Measurements from ENCODE around the gene ITGAD.

The ITGAD gene

DNA sequence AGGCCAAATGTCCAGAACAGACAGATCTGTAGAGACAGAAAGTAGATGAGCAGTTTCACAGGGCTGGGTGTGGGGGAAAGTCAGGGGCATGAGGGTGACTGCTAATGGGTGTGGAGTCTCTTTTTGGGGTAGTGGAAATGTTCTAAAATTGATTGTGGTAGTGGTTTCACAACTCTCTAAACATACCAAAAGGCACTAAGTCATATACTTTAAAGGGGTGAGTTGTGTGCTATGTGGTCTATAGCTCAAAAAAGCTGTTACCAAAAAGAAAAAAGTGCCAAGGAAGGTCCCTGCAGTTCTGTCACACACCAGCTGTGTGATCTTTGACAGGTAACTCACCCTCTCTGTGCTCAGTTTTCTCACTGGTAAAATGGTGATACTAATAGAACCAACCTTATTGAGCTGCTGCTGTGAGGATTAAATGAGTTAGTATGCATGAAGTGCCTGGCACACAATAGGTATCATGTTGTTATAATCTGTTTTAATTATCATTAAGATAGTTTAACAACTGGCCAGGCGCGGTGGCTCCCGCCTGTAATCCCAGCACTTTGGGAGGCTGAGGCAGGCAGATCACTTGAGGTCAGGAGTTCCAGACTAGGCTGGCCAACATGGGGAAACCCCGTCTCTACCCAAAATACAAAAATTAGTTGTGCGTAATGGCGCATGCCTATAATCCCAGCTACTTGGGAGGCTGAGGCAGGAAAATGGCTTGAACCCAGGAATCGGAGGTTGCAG, 27.8 kb upstream of the ITGAD start:
- DNase-seq (ENCODE audit: low spot score), result no peak

DNA sequence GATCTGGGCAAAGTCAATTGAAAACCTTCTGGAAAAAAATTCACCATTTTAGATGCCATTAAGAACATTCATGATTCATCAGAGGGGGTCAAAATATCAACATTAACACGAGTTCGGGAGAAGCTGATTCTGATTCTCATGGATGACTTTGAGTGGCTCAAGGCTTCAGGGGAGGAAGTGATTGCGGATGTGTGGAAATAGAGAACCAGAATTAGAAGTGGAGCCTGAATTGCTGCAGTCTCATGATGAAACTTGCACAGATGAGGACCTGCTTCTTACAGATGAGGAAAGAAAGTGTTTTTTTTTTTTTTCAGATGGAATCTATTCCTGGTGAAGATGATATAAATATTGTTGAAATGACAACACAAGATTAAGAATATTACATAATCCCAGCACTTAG, 25.3 kb upstream of the ITGAD start:
- DNase-seq (ENCODE audit: low spot score), result no peak

DNA sequence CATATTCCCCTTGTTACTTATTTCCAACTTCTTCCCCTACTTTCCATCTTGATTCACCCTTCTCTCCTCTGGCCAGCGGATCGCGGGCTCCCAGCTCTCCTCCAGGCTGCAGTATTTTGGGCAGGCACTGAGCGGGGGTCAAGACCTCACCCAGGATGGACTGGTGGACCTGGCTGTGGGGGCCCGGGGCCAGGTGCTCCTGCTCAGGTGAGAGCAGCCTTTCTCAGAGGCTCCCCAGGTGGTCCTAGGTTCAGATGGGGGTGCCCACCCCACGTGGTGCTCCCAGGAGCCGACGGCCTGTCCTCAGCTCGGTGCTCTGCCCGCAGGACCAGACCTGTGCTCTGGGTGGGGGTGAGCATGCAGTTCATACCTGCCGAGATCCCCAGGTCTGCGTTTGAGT, 22.1 kb upstream of the ITGAD start:
- no peak for DNase-seq (ENCODE audit: low spot score)

DNA sequence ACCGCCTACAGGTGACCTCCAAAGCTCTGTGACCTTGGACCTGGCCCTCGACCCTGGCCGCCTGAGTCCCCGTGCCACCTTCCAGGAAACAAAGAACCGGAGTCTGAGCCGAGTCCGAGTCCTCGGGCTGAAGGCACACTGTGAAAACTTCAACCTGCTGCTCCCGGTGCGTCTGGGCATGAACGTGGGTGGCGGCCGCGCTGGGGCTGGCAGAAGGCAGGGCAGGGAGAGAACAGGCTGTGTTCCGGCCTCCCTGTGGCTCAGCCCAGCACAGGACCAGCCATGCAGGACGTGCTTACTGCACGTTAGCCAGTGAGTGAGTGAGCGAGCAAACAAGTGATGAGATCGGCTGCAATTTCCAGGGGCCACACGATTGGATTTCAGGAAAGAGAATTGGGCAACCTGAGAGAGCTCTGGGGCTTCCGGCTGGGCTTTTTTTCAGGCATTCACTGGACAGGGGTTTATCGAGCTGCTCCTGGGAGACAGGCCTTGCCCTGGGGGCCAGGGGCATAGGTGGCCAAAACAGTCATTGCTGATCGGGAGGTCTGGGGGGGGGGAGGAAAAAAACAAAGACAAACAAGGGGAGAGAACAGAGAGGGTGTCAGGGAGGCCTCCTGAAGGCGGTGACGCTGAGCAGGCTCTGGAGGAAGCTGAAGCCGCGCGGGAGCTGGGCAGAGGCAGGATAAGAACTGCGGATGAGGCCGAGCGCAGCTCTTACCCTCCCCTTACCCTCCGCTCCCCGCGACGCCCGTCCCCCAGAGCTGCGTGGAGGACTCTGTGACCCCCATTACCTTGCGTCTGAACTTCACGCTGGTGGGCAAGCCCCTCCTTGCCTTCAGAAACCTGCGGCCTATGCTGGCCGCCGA, 21.3 kb upstream of the ITGAD start:
- DNase-seq (ENCODE audit: low spot score), result peak; percentile 41

DNA sequence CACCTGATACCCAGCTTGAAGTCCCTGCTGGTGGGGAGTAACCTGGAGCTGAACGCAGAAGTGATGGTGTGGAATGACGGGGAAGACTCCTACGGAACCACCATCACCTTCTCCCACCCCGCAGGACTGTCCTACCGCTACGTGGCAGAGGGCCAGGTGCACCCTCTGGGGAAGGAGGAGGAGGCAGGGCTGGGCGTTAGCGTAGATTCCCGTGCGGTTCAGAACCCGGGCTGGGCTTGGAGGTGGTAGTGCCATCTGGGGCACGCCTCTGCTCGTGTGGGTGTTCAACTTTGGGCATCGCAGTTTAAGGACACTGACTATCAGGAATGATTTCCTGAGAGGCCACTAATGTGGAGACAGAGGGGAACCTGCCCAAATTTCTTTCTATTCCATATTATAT, 19.9 kb upstream of the ITGAD start:
- no peak for DNase-seq (ENCODE audit: low spot score)

DNA sequence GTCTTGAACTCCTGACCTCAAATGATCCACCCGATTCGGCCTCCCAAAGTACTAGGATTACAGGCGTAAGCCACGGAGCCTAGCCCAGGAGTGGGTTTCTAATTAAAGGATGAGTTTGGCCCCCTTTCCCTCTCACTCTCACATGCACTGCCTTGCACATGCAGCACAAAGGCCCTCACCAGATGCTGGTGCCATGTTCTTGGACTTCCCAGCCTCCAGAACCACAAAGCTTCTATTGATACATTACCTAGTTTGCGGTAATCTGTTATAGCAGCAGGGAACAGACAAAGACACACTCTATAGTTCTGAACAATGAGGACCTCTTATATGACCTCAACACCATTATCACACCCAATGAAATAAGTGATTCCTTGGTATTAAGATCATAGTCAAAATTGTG, 17.9 kb upstream of the ITGAD start:
- DNase-seq (ENCODE audit: low spot score), result no peak

DNA sequence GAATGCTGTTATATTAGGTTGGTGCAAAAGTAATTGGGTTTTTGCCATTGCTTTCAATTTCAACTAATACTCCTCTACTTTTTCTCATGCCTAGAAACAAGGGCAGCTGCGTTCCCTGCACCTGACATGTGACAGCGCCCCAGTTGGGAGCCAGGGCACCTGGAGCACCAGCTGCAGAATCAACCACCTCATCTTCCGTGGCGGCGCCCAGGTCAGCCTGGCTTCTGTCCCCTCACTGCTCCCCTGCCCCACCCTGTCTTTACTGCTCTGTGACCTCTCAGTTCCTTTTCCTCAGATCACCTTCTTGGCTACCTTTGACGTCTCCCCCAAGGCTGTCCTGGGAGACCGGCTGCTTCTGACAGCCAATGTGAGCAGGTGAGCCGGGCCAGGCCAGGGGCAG, 16.4 kb upstream of the ITGAD start:
- no peak for DNase-seq (ENCODE audit: low spot score)

DNA sequence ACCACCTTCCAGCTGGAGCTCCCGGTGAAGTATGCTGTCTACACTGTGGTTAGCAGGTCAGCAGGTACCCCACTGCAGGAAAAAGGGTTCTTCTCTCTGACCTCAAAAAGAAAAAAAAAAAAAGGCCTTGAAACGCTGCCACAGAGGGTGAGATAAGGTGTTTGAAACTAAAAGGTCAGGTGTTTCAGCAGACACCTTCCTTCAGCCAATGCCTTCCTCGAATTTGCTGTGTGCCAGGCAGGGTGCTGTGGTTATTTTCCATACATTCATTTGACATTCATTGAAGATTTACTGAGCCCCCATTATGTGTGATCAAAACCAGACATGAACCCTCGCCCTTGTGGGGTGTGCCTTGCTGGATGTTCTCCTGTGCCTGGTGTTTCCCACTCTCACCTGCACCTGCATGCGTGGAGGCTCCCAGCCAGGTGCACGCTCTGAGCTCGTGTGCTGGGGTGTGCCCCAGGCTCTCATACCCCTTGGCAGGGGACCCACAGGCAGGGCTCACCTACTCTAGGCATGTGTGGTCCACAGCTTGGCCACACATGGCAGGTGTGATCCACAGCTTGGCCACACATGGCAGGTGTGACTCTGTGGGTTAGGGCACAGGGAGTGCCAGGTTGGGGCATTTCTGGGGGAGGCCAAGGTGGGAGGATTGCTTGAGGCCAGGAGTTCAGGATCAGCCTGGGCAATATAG, 15.8 kb upstream of the ITGAD start:
- DNase-seq (ENCODE audit: low spot score), result no peak

DNA sequence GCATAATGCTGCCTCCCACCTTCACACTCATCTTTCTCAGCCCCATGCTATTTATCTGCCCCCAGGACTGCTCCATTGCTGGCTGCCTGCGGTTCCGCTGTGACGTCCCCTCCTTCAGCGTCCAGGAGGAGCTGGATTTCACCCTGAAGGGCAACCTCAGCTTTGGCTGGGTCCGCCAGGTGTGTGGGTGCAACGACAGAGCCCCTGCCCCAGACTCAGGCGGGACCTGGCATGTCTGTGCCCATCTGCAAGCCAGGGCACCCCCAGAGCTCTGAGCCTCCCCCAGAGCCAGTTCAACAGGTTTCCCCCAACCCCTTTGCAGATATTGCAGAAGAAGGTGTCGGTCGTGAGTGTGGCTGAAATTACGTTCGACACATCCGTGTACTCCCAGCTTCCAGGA, 12.9 kb upstream of the ITGAD start:
- DNase-seq (ENCODE audit: low spot score), result no peak

DNA sequence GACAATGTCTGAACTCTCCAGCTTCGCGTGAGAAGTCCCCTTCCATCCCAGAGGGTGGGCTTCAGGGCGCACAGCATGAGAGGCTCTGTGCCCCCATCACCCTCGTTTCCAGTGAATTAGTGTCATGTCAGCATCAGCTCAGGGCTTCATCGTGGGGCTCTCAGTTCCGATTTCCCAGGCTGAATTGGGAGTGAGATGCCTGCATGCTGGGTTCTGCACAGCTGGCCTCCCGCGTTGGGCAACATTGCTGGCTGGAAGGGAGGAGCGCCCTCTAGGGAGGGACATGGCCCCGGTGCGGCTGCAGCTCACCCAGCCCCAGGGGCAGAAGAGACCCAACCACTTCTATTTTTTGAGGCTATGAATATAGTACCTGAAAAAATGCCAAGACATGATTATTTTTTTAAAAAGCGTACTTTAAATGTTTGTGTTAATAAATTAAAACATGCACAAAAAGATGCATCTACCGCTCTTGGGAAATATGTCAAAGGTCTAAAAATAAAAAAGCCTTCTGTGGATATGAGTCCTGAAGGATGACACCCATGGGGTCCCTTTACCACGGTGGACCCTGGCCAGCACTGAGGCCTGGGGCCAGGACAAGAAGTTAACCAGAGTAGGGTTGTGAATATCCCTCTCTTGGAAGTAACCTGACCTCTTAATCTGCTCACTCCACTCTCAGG, 10.5 kb upstream of the ITGAD start:
- peak; percentile 36 for DNase-seq (ENCODE audit: low spot score)

DNA sequence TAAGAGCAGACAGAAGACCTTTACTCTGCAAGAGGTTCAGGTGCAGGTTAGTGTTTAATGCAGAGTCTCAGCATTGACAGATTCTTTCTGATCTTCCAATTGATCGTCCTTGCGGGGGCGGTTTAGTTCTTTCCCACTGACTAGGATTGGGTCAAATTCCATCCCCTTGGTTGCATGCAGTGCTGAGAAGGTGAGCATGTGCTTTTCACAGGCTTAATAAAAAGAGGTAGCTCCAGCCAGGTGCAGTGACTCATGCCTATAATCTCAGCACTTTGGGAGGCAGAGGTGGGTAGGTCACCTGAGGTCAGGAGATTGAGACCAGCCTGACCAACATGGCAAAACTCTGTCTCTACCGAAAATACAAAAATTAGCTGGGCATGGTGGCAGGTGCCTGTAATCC, 7.5 kb upstream of the ITGAD start:
- DNase-seq (ENCODE audit: low spot score), result no peak

DNA sequence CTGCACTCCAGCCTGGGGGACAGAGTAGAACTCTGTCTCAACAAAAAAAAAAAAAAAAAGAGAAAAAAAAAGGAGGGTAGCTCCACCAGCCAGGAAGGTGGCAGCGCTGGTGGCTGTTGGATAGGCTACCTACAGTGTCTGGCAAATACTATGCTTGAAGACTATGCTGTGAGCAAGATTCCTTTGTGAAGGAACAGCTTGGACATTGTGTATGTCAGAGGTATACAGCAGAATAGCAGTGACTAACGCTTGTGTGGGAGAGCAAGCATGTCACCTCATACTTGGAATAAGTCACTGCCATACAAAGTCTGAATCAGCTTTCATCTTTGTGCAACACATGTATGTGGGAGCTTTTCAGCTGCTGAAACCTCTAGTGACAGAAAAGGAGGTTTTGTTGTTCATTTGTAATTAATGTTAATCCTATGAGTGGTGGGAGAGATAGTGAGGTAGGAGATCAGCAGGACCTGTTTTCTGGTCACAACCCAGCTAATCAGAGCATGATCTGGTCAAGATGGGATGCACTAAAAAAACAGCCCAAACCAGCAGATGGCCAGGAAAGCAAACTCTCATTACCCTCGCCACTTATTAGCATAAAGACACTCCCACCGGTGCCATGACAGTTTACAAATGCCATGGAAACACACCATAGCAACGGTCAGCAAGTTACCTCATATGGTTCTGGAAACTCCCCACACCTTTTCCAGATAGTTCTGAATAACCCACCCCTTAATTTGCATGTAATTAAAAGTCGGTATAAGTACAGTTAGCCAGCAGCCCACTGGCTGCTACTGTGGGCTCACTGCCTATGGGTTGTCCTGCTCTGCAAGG, 6.8 kb upstream of the ITGAD start:
- peak; percentile 50 for DNase-seq (ENCODE audit: low spot score)

DNA sequence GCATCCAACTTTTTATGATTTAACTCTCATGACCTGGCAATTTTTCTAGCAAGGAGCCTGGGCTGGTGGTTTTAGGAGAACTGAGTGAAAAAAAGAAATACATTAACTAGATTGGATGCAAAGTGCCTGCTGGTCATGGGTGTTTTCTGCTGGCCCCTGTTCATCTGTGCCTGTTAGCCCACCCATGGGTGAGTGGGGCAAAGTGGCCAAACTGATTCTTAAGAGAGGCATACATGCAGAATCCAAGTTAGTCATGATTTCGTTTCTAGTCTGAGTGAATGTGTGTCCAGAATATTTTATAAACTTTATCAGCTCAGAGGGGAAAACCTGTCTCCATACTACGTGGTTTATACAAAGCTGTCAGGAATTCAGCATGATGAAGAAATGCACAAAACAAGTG, 4.6 kb upstream of the ITGAD start:
- DNase-seq (ENCODE audit: low spot score), result no peak

DNA sequence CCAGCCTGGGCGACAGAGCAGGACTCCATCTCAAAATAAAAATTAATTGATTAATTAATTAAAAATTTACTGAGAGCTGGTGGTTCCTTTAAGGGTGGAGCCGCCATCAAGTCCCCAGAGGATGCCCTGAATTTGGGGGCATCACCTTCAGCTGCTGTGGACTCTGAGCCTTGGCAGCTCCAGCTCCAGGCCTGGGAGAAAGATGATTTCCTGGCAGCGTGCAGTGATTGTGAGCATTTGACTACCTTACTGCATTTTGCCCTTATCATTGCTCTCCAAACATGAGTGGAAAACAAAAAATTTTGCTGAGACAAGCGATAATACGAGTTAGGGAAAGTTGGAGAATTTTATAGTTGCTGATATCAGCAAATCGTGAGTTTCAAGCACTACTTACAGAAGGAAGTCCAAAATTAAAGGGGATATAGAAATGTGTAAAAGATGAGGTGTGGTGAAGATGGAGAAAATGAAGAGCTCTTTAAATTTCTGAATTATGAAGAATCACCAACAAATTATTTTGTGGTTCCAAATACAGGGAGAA, 2.6 kb upstream of the ITGAD start:
- DNase-seq (ENCODE audit: low spot score), result no peak

DNA sequence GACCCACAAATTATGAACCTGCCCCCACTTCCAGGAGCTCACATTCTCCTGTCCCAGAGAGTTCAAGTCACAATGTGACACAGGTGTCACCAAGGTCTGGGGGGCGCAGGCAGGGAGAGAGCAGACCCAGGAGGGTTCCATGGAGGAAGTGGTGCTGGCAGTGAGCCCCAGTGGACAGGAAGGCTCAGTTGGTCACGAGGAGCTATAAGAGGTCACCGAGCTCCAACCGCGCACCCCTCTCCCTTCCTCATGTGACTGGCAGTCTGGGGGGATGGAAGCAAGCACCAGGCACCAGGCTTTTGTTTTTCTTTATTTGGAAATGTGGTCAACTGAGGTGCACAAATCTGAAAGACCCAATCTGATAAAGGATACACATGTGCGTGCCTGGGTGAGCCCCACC, 2.5 kb downstream of the ITGAD start:
- no peak for DNase-seq (ENCODE audit: low spot score)

DNA sequence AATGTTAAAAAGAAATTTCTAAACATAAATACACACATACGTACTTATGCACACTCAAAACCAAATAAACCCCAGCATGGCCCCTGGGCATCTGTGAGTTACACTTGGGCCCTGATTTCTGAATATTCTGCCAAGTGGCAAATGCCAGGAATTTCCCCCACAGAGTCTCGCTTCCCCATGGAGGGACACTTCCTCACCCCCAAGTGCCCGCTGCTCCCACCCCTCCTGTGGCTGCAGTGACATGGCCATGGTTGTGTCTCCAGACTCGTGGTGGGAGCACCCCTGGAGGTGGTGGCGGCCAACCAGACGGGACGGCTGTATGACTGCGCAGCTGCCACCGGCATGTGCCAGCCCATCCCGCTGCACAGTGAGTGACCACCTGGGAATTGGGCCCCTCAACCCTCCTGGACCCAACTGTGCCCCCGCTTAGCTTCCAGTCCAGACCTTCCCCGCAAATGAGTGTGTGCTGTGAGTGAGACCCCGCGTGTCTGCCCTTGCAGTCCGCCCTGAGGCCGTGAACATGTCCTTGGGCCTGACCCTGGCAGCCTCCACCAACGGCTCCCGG, 4.0 kb downstream of the ITGAD start:
- no peak for DNase-seq (ENCODE audit: low spot score)

DNA sequence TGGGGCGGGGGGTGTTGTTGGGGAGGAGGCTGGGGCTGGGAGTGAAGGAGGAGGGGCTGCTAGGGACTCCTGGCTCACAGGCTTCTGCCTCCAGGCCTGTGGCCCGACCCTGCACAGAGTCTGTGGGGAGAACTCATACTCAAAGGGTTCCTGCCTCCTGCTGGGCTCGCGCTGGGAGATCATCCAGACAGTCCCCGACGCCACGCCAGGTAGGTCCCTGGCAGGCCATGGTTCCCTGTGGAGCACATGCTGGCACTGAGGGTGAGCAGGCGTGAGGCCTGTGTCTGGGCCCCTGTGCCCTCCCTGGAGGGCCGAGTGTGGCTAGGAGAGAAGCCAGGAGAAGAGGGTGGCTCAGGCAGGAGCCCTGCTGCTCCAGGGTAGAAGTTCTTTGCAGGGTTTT, 4.6 kb downstream of the ITGAD start:
- no peak for DNase-seq (ENCODE audit: low spot score)

DNA sequence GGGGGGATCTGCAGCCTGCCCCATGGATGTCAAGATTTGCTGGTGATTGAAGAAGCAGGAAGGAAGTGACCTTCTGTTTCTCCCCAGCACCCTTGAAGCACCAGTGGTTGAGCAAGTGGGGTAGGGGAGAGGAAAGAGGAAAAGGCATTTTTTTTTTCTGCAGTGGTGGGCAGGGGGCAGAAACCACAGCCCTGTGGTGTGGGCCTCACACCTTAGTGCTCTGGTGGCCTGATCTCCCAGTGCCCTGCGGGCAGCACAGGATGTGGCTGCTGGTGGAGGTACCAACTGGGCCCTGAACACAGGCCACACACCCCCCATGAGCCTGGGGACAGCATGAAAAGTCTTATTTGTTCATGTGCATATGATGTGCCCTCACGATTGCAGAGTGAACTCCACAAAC, 7.1 kb downstream of the ITGAD start:
- DNase-seq (ENCODE audit: low spot score), result no peak

DNA sequence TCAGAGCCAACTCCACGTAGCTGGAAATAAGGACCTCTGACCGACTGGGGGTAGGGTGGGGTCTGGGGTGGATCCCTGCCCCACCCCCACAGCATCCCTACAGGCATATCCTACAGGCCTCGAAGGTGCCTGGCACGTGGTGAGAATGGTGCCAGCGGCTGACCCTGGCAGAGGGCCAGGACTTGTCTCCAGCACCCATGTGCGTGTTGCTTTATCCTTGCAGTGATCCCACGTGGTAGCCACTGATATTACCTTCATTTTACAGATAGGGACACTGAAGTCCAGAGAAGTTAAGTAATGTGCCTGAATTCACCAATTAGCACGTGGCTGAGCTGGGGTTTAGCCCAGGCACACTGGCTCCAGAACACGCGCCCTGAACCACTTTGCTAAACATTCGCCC, 8.3 kb downstream of the ITGAD start:
- no peak for DNase-seq (ENCODE audit: low spot score)

DNA sequence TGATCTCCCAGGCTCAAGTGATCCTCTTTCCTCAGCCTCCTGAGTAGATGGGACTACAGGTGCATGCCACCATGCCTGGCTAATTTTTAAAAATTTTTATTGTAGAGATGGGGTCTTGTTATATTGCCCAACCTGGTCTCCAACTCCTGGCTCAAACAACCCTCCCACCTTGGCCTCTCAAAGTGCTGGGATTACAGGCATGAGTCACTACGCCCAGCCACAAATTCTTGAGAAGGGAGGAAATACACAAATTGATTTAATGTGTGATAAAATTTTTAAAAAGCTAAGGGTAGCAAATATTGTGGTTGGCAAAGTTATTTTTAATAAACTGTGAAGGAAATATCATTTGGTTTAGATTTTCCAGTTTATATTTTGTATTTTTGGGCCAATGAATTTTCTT, 9.6 kb downstream of the ITGAD start:
- DNase-seq (ENCODE audit: low spot score), result no peak
